ENCODE data around the gene ALCAM. TPM values are rescaled to one million over a fixed set of nuclear protein-coding genes. Genes with fewer than 3 reads are reported as not detected.

ALCAM gene
- total and polyA plus RNA-seq, 7 experiments from 2014 or later: 0.94 to 10.3 (median 3.4) TPM

DNA sequence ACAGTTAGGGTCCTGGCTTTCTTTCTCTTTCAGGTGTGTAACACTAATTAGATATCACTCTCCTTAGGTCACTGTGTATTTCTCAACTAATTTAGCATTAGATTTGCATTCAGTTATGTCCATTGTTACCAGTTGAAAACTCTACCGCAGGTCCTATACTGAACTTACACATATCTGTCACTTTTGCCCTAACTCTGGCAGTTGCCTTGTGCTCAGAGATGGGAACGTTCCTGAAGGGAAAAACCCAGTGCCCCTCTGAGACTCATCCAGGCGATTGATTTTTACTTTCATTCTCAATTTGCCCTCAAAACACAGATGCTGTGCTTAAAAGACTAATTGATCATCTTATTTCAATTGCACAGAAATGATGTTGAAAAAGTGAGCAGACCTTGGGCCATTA lies 249.1 kb downstream of the ALCAM start:
- Mint-ChIP-seq H3K9me3 (no peaks in the 10 kb centered on the region), H3K36me3 (no peaks in the 10 kb centered on the region), H3K27ac (no peak overlapping the region), H3K27me3 (no peaks in the 10 kb centered on the region), H3K4me3 (no peak overlapping the region), H3K4me1 (no peaks in the 10 kb centered on the region)
- CTCF ChIA-PET: no interaction called here
- no peak overlapping the region for H3K4me3 ChIP-seq (ENCODE audit: low read length)
- POLR2A ChIA-PET: no interaction called here
- H3K27ac ChIP-seq (ENCODE audit: low read depth, low read length): no peak overlapping the region
- DNase-seq (no peak), ATAC-seq (no peak)
- H3K4me1 ChIP-seq (ENCODE audit: control insufficient read depth in 2 of 2, insufficient read depth in 2 of 2, low read length in 2 of 2): no peaks in the 10 kb centered on the region
- H3K36me3 ChIP-seq (ENCODE audit: control insufficient read depth in 2 of 3, insufficient read depth in 3 of 3, low read length in 3 of 3): no peaks in the 10 kb centered on the region
- intact Hi-C loops (cut with micrococcal nuclease): no loop called here
- H3K9me3 ChIP-seq (ENCODE audit: control insufficient read depth in 2 of 3, low read length in 3 of 3): no peaks in the 10 kb centered on the region
- H3K27me3 ChIP-seq (ENCODE audit: control insufficient read depth in 2 of 2, insufficient read depth in 2 of 2, low read length in 2 of 2): no peaks in the 10 kb centered on the region

- Mint-ChIP-seq H3K9me3 (no peaks in the 10 kb centered on the region), H3K27ac (no peak overlapping the region), H3K36me3 (no peaks in the 10 kb centered on the region), H3K27me3 (no peaks in the 10 kb centered on the region), H3K4me3 (no peak overlapping the region), H3K4me1 (no peaks in the 10 kb centered on the region)
- ATAC-seq (no peak), DNase-seq (no peak)
- H3K27me3 ChIP-seq (ENCODE audit: control insufficient read depth in 2 of 2, insufficient read depth in 2 of 2, low read length in 2 of 2): no peaks in the 10 kb centered on the region
- ChIA-PET POLR2A (no interaction called here), CTCF (no interaction called here)
- no peak overlapping the region for H3K4me3 ChIP-seq (ENCODE audit: low read length)
- H3K36me3 ChIP-seq (ENCODE audit: control insufficient read depth in 2 of 3, insufficient read depth in 3 of 3, low read length in 3 of 3): no peaks in the 10 kb centered on the region
- no peak overlapping the region for H3K27ac ChIP-seq (ENCODE audit: low read depth, low read length)
- intact Hi-C loops (cut with micrococcal nuclease): no loop called here
- H3K9me3 ChIP-seq (ENCODE audit: control insufficient read depth in 2 of 3, low read length in 3 of 3): no peaks in the 10 kb centered on the region
- no peaks in the 10 kb centered on the region for H3K4me1 ChIP-seq (ENCODE audit: control insufficient read depth in 2 of 2, insufficient read depth in 2 of 2, low read length in 2 of 2)
Observed at GRCh38 chr3:105616374-105617121, 249.8 kb downstream of the ALCAM start.

GRCh38 chr3:105618556-105618955 lies 251.8 kb downstream of the ALCAM start:
- no peaks in the 10 kb centered on the region for H3K27me3 ChIP-seq (ENCODE audit: control insufficient read depth in 2 of 2, insufficient read depth in 2 of 2, low read length in 2 of 2)
- Mint-ChIP-seq H3K9me3 (no peaks in the 10 kb centered on the region), H3K4me3 (no peak overlapping the region), H3K27ac (no peak overlapping the region), H3K36me3 (no peaks in the 10 kb centered on the region), H3K4me1 (no peaks in the 10 kb centered on the region), H3K27me3 (no peaks in the 10 kb centered on the region)
- no peaks in the 10 kb centered on the region for H3K9me3 ChIP-seq (ENCODE audit: control insufficient read depth in 2 of 3, low read length in 3 of 3)
- intact Hi-C loops (cut with micrococcal nuclease): no loop called here
- ChIA-PET CTCF (interaction anchor here (0.5 kb wide), 1 partner anchor 107 kb away, joined by 3 read pairs; no protein-coding TSS in a partner anchor), POLR2A (no interaction called here)
- H3K27ac ChIP-seq (ENCODE audit: low read depth, low read length): no peak overlapping the region
- H3K4me3 ChIP-seq (ENCODE audit: low read length): no peak overlapping the region
- no peaks in the 10 kb centered on the region for H3K36me3 ChIP-seq (ENCODE audit: control insufficient read depth in 2 of 3, insufficient read depth in 3 of 3, low read length in 3 of 3)
- H3K4me1 ChIP-seq (ENCODE audit: control insufficient read depth in 2 of 2, insufficient read depth in 2 of 2, low read length in 2 of 2): no peaks in the 10 kb centered on the region
- DNase-seq (no peak), ATAC-seq (no peak)

DNA sequence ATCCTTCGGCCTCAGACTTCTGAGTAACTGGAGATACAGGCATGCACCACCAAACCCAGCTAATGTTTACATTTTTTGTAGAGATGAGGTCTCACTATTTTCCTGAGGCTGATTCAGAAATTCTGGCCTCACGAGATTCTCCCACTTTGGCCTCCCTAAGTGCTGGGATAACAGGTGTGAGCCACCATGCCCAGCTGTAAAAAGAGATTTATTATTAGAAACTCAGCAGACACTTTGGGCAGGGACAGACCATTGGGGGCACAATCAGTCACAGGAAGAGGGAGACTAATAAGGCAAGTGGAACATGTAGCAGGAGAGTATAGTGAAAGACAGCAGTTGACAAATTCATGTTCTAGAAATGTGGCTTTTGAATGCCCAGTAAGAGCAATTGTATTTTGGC lies 252.9 kb downstream of the ALCAM start:
- H3K27ac Mint-ChIP-seq: no peak overlapping the region
- no peaks in the 10 kb centered on the region for H3K27me3 Mint-ChIP-seq

DNA sequence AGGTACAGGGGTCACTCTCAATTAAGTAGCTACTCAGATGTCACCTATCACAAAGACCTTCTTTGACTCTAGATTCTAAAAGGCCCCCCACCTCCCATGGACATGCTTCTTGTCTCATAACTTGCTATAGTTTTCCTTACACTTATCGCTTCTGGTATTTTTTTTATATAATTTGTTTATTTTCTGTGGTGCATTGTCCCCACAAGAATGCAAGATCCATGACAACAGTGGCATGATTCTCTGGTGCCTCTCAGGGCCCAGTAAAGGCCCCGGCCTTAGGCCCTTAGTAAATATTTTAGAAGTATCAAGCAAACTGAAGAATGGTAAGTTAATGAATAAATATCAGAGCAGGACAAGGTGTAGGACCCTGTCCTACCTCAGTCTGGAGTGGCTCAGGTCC lies 253.5 kb downstream of the ALCAM start:
- Histone ChIP-seq H3K4me1 (ENCODE audit: control insufficient read depth in 2 of 2, insufficient read depth in 2 of 2, low read length in 2 of 2) (no peaks in the 10 kb centered on the region), H3K9me3 (ENCODE audit: control insufficient read depth in 2 of 3, low read length in 3 of 3) (no peaks in the 10 kb centered on the region), H3K27me3 (ENCODE audit: control insufficient read depth in 2 of 2, insufficient read depth in 2 of 2, low read length in 2 of 2) (no peaks in the 10 kb centered on the region), H3K36me3 (ENCODE audit: control insufficient read depth in 2 of 3, insufficient read depth in 3 of 3, low read length in 3 of 3) (no peaks in the 10 kb centered on the region), H3K4me3 (ENCODE audit: low read length) (no peak overlapping the region), H3K27ac (ENCODE audit: low read depth, low read length) (no peak overlapping the region)
- intact Hi-C loops (cut with micrococcal nuclease): loop anchor here in 1 of 2 donors (10.0 kb wide), 1 partner anchor 575 kb away; no protein-coding TSS in a partner anchor
- Mint-ChIP-seq H3K4me3 (no peak overlapping the region), H3K4me1 (no peaks in the 10 kb centered on the region), H3K9me3 (no peaks in the 10 kb centered on the region), H3K36me3 (no peaks in the 10 kb centered on the region), H3K27me3 (no peaks in the 10 kb centered on the region), H3K27ac (no peak overlapping the region)
- ChIA-PET CTCF (no interaction called here), POLR2A (no interaction called here)
- ATAC-seq (no peak), DNase-seq (no peak)

More for the DNA sequence above, 252.9 kb downstream of the ALCAM start:
- intact Hi-C loops (cut with micrococcal nuclease): loop anchor here in 1 of 2 donors (10.0 kb wide), 1 partner anchor 575 kb away; no protein-coding TSS in a partner anchor
- no peaks in the 10 kb centered on the region for H3K36me3 Mint-ChIP-seq
- Histone ChIP-seq H3K27me3 (ENCODE audit: control insufficient read depth in 2 of 2, insufficient read depth in 2 of 2, low read length in 2 of 2) (no peaks in the 10 kb centered on the region), H3K36me3 (ENCODE audit: control insufficient read depth in 2 of 3, insufficient read depth in 3 of 3, low read length in 3 of 3) (no peaks in the 10 kb centered on the region), H3K9me3 (ENCODE audit: control insufficient read depth in 2 of 3, low read length in 3 of 3) (no peaks in the 10 kb centered on the region), H3K27ac (ENCODE audit: low read depth, low read length) (no peak overlapping the region), H3K4me3 (ENCODE audit: low read length) (no peak overlapping the region), H3K4me1 (ENCODE audit: control insufficient read depth in 2 of 2, insufficient read depth in 2 of 2, low read length in 2 of 2) (no peaks in the 10 kb centered on the region)
- no peaks in the 10 kb centered on the region for H3K9me3 Mint-ChIP-seq
- ChIA-PET POLR2A (no interaction called here), CTCF (no interaction called here)
- H3K4me1 Mint-ChIP-seq: no peaks in the 10 kb centered on the region
- no peak overlapping the region for H3K4me3 Mint-ChIP-seq
- DNase-seq (no peak), ATAC-seq (no peak)

DNA sequence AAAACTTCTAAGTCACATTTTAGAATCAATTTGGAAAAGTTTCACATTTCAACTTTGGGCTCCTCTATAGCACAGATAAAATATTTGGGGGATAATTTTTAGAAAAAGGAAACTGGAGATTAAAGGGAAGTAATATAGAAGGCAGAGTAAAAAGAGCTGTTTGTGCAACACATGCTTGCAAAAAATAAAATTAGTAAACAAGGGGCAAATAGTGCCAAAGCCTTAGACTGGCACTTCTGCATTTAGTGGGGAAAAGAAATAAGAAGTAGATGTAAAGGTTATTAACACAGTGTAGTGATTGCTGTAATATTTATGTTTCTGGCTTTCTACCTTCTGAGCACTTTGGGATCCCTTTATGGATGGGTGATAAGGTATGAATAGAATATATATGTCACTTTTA lies 255.5 kb downstream of the ALCAM start:
- POLR2A ChIA-PET: no interaction called here

More for the DNA sequence above, 255.5 kb downstream of the ALCAM start:
- H3K27ac ChIP-seq (ENCODE audit: low read depth, low read length): no peak overlapping the region
- H3K4me1 ChIP-seq (ENCODE audit: control insufficient read depth in 2 of 2, insufficient read depth in 2 of 2, low read length in 2 of 2): no peaks in the 10 kb centered on the region
- Mint-ChIP-seq H3K27me3 (no peaks in the 10 kb centered on the region), H3K4me1 (no peaks in the 10 kb centered on the region), H3K27ac (no peak overlapping the region), H3K36me3 (no peaks in the 10 kb centered on the region), H3K9me3 (peaks cover 0 to 2% (median 0%) of the 10 kb centered on the region in 11 donors), H3K4me3 (no peak overlapping the region)
- CTCF ChIA-PET: no interaction called here
- DNase-seq (no peak), ATAC-seq (no peak)
- no peak overlapping the region for H3K4me3 ChIP-seq (ENCODE audit: low read length)
- intact Hi-C loops (cut with micrococcal nuclease): loop anchor here in 1 of 2 donors (10.0 kb wide), 1 partner anchor 577 kb away; no protein-coding TSS in a partner anchor
- no peaks in the 10 kb centered on the region for H3K9me3 ChIP-seq (ENCODE audit: control insufficient read depth in 2 of 3, low read length in 3 of 3)
- H3K36me3 ChIP-seq (ENCODE audit: control insufficient read depth in 2 of 3, insufficient read depth in 3 of 3, low read length in 3 of 3): no peaks in the 10 kb centered on the region
- H3K27me3 ChIP-seq (ENCODE audit: control insufficient read depth in 2 of 2, insufficient read depth in 2 of 2, low read length in 2 of 2): no peaks in the 10 kb centered on the region
